ENCODE results near the gene MGAT2.
A peak's percentile ranks its signal among the peaks of the same experiment; 100 is the strongest.
"Not testable (repeated sequence)": the region's sequence is repeated elsewhere in the genome, so short reads cannot be mapped to it uniquely, and the experiment has no call there.

Gene MGAT2

GRCh38 chr14:49620182-49621113, at the start of gene MGAT2, which contains the start of gene RPL36AL:
TSS of gene MGAT2 (plus strand) at chr14:49620799. CDS start at chr14:49621269, 470 bp downstream.
TSS of gene RPL36AL (minus strand) at chr14:49620626. CDS start at chr14:49619104, 1,522 bp downstream.
- peak; percentile 94 for DNase-seq (ENCODE audit: low read depth in 2 of 2)

GRCh38 chr14:49574038-49574437, 46.6 kb upstream of the MGAT2 start:
- DNase-seq (ENCODE audit: low read depth in 2 of 2), result no peak

DNA sequence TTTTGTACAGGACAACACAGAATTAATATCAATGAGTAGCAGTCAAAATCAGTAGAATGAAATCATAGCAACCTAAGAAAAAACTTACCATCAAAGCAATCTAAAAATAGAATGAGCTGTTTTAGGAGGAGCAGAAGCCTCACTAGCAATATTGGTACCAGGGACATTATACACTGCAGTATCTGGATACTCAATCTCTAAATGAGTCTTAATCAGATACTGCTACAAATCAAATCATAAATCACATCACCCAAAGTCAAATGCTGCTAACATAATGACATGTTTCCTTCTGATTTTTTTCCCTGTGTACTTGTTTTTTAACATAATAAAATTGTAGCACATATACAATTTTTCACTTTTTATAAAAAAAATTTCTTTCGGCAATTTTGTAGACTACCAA, 42.5 kb upstream of the MGAT2 start:
- no peak for DNase-seq (ENCODE audit: low read depth in 2 of 2)

DNA sequence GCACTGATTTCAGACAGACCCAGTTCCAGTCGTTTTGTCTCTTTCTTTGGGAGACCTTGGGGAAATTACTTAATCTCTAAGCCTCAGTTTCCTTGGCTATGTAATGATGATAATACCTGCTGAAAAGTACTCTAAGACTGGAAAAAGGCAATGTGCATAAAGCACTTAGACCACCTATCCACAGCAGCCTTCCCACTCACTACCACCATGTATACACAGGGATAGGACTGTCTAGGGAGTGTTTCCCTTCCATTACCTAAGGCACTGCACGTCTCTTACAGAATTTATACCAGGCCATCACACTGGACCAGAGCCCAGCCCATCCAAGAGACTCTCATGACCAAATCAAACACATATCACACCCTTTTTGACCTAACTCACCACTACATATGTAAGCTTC, 40.8 kb upstream of the MGAT2 start:
- no peak for DNase-seq (ENCODE audit: low read depth in 2 of 2)

DNA sequence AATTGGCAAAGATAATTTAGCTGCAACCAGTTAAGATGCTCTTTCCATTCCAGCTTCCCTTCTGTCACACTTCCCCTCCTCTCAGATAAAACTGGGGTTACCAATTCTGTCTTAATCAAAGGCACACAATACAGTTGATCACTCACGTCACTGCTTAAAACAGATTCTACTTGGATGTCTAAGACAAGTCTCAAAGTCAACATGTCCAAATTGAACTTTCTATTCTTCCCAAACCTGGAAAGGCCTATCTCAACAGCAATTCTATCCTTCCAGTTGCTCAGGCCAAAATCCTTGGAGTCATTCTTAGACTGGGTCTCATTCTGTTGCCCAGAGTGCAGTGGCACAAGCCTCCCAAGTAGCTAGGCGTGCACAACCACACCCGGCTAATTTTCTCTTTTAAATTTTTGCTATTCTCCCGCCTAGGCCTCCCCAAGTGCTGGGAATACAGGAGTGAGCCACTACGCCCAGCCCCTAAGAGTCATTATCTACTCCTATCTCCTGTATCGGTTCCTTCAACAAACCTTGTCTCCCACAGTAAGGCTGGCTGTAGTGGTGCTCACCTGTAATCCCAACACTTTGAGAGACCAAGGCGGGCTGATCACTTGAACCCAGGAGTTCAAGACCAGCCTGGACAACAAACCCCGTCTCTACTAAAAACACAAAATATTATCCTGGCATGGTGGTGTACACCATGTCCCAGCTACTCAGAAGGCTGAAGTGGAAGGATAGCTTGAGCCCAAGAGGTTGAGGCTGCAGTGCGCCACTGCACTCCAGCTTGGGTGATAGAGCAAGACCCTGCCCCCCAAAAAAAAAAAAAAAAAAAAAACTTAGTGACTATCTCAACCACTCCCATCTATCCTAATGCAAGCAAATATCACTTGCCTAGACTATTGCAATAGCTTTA, 39.1 kb upstream of the MGAT2 start:
- DNase-seq (ENCODE audit: low read depth in 2 of 2), result no peak

- no peak for DNase-seq (ENCODE audit: low read depth in 2 of 2)
Observed at GRCh38 chr14:49582113-49582977, 38.3 kb upstream of the MGAT2 start.

GRCh38 chr14:49583629-49584028, 37.0 kb upstream of the MGAT2 start:
- DNase-seq (ENCODE audit: low read depth in 2 of 2), result no peak

GRCh38 chr14:49584058-49584457, 36.5 kb upstream of the MGAT2 start:
- DNase-seq (ENCODE audit: low read depth in 2 of 2), result no peak

GRCh38 chr14:49584981-49585640, 35.5 kb upstream of the MGAT2 start:
- not testable (repeated sequence) for DNase-seq (ENCODE audit: low read depth in 2 of 2)

DNA sequence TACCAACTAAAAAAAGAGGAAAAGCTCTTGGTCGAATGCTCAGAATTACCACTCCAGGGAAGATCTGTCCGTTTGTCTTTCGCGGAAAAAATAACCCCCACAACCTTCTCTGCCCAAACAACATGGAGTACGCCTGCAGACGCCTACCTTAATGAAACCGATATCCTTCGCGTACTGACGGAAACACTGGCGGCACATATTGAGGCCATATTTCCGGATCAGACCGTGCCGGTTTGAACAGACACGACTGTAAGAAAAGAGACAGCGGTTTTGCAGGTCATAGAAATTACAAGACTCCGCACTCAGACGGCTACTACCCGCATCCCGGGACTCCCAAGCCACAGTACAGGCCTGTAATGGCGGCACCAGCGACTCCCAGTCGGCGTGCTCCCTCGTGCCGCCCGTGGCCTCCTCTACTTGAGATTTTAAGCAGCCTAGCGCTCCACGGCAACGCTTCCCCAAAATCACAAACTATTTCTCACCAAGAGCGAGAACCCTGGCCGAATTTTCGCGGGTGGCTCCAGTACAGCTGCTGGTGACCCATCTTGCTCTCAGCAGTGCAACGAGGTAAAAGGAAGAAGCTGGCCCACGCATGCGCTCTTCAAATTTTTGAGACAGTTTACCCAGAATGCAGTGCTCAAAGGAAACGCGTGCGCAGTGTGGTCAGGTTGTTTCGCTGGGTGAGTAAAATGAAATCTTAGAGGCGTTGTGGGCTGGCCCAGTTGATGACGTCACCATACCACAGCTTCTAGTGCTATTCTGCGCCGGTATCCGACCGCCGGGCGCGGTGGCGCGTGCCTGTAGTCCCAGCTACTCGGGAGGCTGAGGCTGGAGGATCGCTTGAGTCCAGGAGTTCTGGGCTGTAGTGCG, 34.6 kb upstream of the MGAT2 start, which contains the start of gene RPS29:
TSS of gene RPS29 (minus strand) at position 578 of the 870 bp plus-strand sequence. CDS start at position 544, 34 bp downstream.
- peak; percentile 95 to 96 for DNase-seq (ENCODE audit: low read depth in 2 of 2)

DNA sequence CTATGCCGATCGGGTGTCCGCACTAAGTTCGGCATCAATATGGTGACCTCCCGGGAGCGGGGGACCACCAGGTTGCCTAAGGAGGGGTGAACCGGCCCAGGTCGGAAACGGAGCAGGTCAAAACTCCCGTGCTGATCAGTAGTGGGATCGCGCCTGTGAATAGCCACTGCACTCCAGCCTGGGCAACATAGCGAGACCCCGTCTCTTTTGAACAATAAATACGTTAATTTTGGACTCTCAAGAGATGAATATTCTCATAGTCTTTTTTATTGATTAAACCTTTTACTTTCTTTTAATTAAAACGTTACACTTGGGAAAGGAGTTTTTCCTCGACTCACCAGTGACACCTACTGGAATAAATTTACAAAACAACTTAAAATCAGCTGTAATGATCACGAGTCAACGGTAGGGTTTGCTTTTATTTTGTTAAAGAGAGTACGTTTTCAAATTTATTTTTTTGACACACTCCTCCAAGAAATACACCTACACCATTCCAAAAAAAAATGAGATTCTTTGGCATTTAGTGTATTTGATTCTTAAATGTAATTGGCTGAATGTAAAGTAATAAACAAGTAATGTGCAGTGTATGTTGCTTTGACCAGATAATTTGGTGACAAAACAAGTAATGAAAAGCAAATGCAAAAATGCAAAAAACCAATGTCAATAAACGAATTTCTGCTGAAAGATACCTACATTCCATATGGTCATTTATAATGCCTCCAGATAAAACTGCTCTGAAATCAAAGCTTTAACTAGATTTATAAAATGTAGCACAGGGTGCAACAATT, 33.7 kb upstream of the MGAT2 start:
- DNase-seq (ENCODE audit: low read depth in 2 of 2), result no peak

GRCh38 chr14:49589387-49589786, 31.2 kb upstream of the MGAT2 start:
- DNase-seq (ENCODE audit: low read depth in 2 of 2), result no peak

- DNase-seq (ENCODE audit: low read depth in 2 of 2), result no peak
Observed at GRCh38 chr14:49593016-49593415, 27.6 kb upstream of the MGAT2 start.

DNA sequence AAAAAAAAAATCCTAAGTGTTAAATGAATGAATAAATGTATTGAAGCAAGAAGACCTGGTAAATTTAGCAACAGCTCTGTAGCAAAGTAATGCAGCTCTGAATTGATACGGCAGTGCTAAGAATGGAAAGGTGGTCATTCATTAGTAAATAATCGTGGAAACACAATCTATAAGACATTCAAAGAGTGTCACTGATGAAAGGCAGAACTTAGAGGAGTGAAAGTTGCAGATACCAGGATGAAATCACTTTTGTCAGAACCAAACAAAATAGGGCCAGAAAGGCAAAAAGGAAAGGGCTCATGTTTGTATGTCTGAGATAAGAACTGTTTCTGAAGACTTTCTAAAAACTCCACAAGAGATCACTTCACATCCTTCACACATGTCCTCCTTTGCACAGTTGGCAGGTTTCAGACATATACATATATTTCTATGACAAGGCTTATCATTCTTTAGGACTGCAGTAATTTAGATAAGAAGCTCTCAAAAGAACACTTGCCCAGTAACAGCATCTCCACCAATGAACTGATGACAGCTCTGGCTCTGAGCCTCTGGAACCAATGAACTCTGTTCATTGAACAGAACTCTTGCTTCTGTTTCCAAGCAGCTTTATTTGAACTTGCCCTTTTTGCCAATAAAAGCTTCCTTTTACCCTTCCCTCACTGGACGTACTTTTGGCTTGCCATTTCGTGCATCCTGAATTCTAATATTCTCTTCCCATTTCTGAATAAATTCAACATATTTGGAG, 26.1 kb upstream of the MGAT2 start:
- DNase-seq (ENCODE audit: low read depth in 2 of 2), result no peak

DNA sequence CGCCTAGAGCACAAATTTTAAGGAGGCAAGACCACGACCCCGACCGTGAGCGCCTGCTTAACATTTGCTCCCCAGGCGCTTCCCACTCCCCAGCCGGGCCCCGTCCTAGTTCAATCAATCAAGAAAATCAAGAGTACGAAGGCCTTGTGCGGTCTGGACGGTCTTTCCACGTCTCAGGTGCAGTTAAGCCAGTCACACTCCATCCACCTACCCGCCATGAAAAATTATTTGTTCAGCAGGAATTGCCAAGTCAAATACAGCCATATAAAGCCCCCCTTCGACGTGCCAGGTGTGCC, 22.5 kb upstream of the MGAT2 start:
- no peak for DNase-seq (ENCODE audit: low read depth in 2 of 2)

DNA sequence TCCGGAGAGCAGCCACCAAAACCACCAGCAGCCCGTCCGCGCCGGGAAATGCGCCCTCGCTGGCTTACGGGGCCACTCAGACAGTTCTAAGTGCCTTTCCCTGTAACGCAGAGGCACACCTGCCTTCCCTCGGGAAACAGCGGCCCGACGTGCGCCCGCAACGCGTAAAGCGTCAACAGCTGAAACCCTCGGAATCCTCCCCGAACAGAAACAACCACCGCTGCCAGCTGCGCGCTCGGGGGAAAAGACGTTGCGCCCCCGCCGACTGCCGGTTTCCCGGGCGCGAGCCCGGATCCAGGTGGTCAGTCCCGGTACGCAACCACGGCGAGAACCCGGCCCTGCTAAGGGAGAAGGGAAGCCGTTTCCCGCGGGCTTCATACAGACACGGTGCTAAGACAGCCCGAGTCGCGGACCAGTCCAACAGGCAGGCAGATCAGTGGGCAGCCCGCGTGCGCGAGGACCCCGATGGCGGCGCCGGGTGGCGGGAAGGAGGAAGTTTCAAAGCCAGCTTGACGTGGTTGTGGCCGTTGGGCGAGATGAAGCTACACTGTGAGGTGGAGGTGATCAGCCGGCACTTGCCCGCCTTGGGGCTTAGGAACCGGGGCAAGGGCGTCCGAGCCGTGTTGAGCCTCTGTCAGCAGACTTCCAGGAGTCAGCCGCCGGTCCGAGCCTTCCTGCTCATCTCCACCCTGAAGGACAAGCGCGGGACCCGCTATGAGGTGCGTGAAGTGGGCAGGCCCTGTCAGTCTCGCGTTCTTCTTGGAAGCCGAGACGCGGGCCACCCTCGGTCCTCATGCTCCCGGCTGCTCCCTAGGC, 21.9 kb upstream of the MGAT2 start, which contains the start of gene LRR1:
TSS of gene LRR1 (plus strand) at position 456 of the 816 bp plus-strand sequence. CDS start at position 537, 81 bp downstream.
- DNase-seq (ENCODE audit: low read depth in 2 of 2), result peak; percentile 71 to 73

DNA sequence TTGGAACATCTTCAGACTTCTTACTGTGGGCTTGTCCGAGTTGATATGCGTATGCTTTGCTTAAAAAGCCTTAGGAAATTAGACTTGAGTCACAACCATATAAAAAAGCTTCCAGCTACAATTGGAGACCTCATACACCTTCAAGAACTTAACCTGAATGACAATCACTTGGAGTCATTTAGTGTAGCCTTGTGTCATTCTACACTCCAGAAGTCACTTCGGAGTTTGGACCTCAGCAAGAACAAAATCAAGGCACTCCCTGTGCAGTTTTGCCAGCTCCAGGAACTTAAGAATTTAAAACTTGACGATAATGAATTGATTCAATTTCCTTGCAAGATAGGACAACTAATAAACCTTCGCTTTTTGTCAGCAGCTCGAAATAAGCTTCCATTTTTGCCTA, 13.0 kb upstream of the MGAT2 start:
- DNase-seq (ENCODE audit: low read depth in 2 of 2), result no peak
